Karpas-422 (cell line): ENCODE data around the gene CAMSAP2. TPM values are rescaled to one million over a fixed set of nuclear protein-coding genes. Genes with fewer than 3 reads are reported as not detected.

ENCODE experiments used
- DNase-seq: peaks from one replicate; pipeline ENCODE4 v3.0.0-alpha.2; 2015
- H2AFZ ChIP-seq: fragments of 200-600 bp; sonication (generic); 2 replicates; pipeline ENCODE4 v1.6.1; 2014; ENCODE audit warnings: antibody characterized with exemption, low read length, mixed read lengths
- H3K27ac ChIP-seq: fragments of 200-600 bp; sonication (generic); 2 replicates; pipeline ENCODE4 v1.5.1; 2014; ENCODE audit warnings: mild to moderate bottlenecking, low read length, moderate library complexity
- H3K27me3 ChIP-seq: fragments of 200-600 bp; sonication (generic); 2 replicates; pipeline ENCODE4 v1.6.1; 2014; ENCODE audit warnings: low read length, mixed read lengths
- H3K36me3 ChIP-seq: fragments of 200-600 bp; sonication (generic); 2 replicates; pipeline ENCODE4 v1.6.1; 2014; ENCODE audit warnings: low read length, mixed read lengths; ENCODE audit not compliant: insufficient read depth
- H3K4me1 ChIP-seq: fragments of 200-600 bp; sonication (generic); 2 replicates; pipeline ENCODE4 v1.6.1; 2014; ENCODE audit warnings: mild to moderate bottlenecking, low read length, mixed read lengths
- H3K4me2 ChIP-seq: fragments of 200-600 bp; sonication (generic); 2 replicates; pipeline ENCODE4 v1.6.1; 2014; ENCODE audit warnings: low read length, low read depth, mild to moderate bottlenecking; ENCODE audit not compliant: poor library complexity, severe bottlenecking
- H3K4me3 ChIP-seq: fragments of 200-600 bp; sonication (generic); 2 replicates; pipeline ENCODE4 v1.5.1; 2014; ENCODE audit warnings: mild to moderate bottlenecking, antibody characterized with exemption, low read length, mixed read lengths
- H3K79me2 ChIP-seq: fragments of 200-600 bp; sonication (generic); 2 replicates; pipeline ENCODE4 v1.6.1; 2014; ENCODE audit warnings: mild to moderate bottlenecking, low read length, mixed read lengths
- H3K9ac ChIP-seq: fragments of 200-600 bp; sonication (generic); 2 replicates; pipeline ENCODE4 v1.6.0; 2014; ENCODE audit warnings: low read length
- H3K9me2 ChIP-seq: fragments of 200-600 bp; sonication (generic), shearing (Covaris generic); replicated peaks from 2 replicates; pipeline ENCODE4 v1.6.0; 2014; ENCODE audit warnings: mild to moderate bottlenecking, low read length, moderate library complexity; ENCODE audit not compliant: insufficient read depth
- H3K9me3 ChIP-seq: fragments of 300-700, 200-600 bp; sonication (generic); 2 replicates; pipeline ENCODE4 v1.6.1; 2014; ENCODE audit warnings: low read length, mixed read lengths
- H4K20me1 ChIP-seq: fragments of 200-600 bp; sonication (generic); 2 replicates; pipeline ENCODE4 v1.6.1; 2014; ENCODE audit warnings: mild to moderate bottlenecking, antibody characterized with exemption, low read length, low read depth; ENCODE audit not compliant: insufficient read depth
- total RNA-seq: library from RNA; depleted of rRNA; stranded (reverse); fragments of >200 nt; shearing (Covaris generic); gene quantifications from 2 replicates; pipeline ENCODE4 v1.2.3, GENCODE V29; 2014; ENCODE audit warnings: low replicate concordance

The CAMSAP2 gene
- total RNA-seq, 1 experiment from 2014 or later: 56.5 TPM

DNA sequence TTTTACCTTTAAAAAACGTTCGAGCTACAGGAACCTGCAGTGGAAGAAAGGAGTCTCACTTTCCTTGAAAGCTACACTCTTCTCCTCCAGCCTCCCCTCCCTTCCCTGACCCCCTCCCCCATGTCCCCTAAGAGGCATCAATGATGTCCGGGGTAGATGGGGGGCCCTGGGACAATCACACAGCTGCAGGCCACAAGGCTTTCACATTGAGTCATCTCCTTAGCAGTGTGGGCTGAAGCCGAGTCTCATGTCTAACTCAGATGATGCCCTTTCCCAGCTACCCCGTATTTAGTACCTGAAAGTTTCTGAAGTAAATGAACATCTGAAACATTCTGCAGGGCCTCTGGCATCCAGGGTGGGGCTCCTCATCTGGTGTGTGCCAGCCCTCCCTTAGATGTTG is 127.8 kb downstream of the CAMSAP2 start:
- H2AFZ ChIP-seq: no peak overlapping the region
- no peak overlapping the region for H3K4me2 ChIP-seq
- H3K9me3 ChIP-seq: no peaks in the 10 kb centered on the region
- no peaks in the 10 kb centered on the region for H3K27me3 ChIP-seq
- peaks cover 23% of the 10 kb centered on the region for H3K36me3 ChIP-seq
- H3K79me2 ChIP-seq: no peaks in the 10 kb centered on the region
- peaks cover 10% of the 10 kb centered on the region for H3K4me1 ChIP-seq
- DNase-seq: no peak
- H4K20me1 ChIP-seq: no peaks in the 10 kb centered on the region; the same call in 1 of the 2 replicates
- no peak overlapping the region for H3K9ac ChIP-seq
- no peaks in the 10 kb centered on the region for H3K9me2 ChIP-seq
- H3K27ac ChIP-seq: no peak overlapping the region
- no peak overlapping the region for H3K4me3 ChIP-seq

DNA sequence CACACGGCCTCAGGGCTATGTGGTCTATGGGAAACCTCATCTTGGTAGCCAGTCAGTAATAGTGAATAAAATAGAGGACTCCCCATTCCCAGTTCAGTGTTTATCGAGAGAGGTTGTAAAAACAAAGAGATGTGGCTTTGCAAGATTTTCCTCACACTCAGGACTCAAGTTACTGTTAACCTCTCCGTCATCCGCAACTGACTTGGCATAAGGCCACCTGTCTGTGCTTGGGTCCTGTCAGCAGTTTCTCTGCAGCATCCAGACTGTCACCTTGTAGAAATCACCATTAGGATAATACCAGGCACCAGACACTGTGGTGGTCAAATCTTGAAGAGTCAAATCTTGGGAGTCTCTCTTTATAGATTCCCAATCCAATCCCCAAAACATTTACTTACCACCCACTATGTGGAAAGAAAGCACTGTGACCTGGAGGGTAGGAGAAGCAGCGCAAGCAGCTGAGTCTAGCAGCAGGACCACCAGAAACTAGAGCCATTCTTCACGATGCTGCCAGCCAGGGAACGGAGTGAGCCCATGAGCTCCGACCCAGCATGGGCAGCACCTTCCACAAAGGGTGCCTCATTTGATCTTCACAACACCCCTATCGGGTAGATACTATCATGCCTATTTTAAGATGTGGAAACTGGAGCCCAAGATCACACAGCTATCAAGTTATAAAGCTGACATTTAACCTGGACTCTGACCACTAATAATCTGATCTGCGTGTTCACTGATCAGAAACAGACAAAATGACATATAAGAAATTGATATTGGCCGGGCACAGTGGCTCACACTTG is 128.5 kb downstream of the CAMSAP2 start:
- Histone ChIP-seq H3K4me1 (peaks cover 10% of the 10 kb centered on the region), H2AFZ (no peak overlapping the region), H3K4me2 (no peak overlapping the region), H3K9me2 (no peaks in the 10 kb centered on the region), H3K27ac (no peak overlapping the region), H3K9ac (no peak overlapping the region), H3K9me3 (no peaks in the 10 kb centered on the region), H3K27me3 (no peaks in the 10 kb centered on the region), H3K79me2 (no peaks in the 10 kb centered on the region), H3K36me3 (peaks cover 21% of the 10 kb centered on the region), H4K20me1 (no peaks in the 10 kb centered on the region; the same call in 1 of the 2 replicates), H3K4me3 (no peak overlapping the region)
- no peak for DNase-seq

- Histone ChIP-seq H3K9me3 (no peaks in the 10 kb centered on the region), H3K36me3 (0 out of 2 replicates have a peak, but pooled peaks cover 6% of the 10 kb centered on the region), H4K20me1 (no peaks in the 10 kb centered on the region; the same call in 1 of the 2 replicates), H3K27me3 (no peaks in the 10 kb centered on the region), H3K9ac (no peak overlapping the region), H3K4me3 (no peak overlapping the region), H3K27ac (no peak overlapping the region), H3K4me1 (peaks cover 10% of the 10 kb centered on the region), H3K79me2 (no peaks in the 10 kb centered on the region), H2AFZ (no peak overlapping the region), H3K9me2 (no peaks in the 10 kb centered on the region), H3K4me2 (no peak overlapping the region)
- DNase-seq: no peak
Measured at GRCh38 chr1:200869376-200869752, 130.7 kb downstream of the CAMSAP2 start.

- Histone ChIP-seq H3K4me3 (no peak overlapping the region), H3K4me1 (peaks cover 10% of the 10 kb centered on the region), H2AFZ (no peak overlapping the region)
Measured at GRCh38 chr1:200869753-200870391, 131.2 kb downstream of the CAMSAP2 start.

DNA sequence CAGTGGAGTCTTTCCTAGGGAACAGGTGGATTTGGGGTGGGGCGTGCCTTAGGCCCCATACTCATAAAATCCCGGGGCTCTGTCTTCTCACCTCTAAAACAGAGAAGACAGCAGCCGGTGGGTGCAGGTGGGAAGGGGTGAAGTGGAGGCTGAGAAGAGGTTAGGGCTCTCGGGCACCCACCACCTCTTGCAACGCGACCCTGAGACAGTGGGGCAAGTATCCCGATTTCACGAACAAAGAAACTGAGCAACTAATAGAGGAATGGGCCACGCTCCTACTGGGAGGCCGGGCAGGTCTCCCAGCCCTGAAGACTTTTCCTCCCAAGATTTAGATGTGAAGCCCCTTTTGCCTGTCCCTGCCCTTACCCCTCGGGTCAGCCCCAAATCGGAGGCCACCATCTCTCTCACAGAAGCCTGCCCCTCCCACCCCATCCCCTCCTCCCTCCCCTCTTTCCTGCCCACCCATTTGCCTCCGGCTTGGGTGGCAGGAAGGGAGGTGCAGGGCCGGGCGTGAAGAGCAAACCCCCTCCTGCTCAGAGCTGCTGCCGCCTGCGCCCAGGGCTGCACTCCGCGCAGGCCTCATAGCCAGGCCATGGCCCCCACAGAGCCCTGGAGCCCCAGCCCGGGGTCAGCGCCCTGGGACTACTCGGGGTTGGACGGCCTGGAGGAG is 133.9 kb downstream of the CAMSAP2 start, which contains the start of gene GPR25:
TSS of gene GPR25 (plus strand) at position 536 of the 670 bp plus-strand sequence. CDS start at position 593, 57 bp downstream.
- H3K36me3 ChIP-seq: no peaks in the 10 kb centered on the region
- no peak within 1 kb of the TSS for H3K9ac ChIP-seq
- no peaks in the 10 kb centered on the region for H3K27me3 ChIP-seq
- DNase-seq: no peak
- H3K9me3 ChIP-seq: no peaks in the 10 kb centered on the region
- no peak within 1 kb of the TSS for H2AFZ ChIP-seq
- peaks cover 10% of the 10 kb centered on the region for H3K4me1 ChIP-seq
- H3K9me2 ChIP-seq: no peaks in the 10 kb centered on the region
- H4K20me1 ChIP-seq: no peaks in the 10 kb centered on the region; the same call in 1 of the 2 replicates
- no peak within 1 kb of the TSS for H3K27ac ChIP-seq
- H3K4me3 ChIP-seq: no peak within 1 kb of the TSS
- no peak within 1 kb of the TSS for H3K4me2 ChIP-seq
- H3K79me2 ChIP-seq: no peaks in the 10 kb centered on the region

More at GRCh38 chr1:200869753-200870391, 131.2 kb downstream of the CAMSAP2 start:
- Histone ChIP-seq H3K79me2 (no peaks in the 10 kb centered on the region), H3K27me3 (no peaks in the 10 kb centered on the region), H3K9ac (no peak overlapping the region), H4K20me1 (no peaks in the 10 kb centered on the region; the same call in 1 of the 2 replicates), H3K9me2 (no peaks in the 10 kb centered on the region), H3K4me2 (no peak overlapping the region), H3K9me3 (no peaks in the 10 kb centered on the region), H3K27ac (no peak overlapping the region), H3K36me3 (0 out of 2 replicates have a peak, but pooled peaks cover 6% of the 10 kb centered on the region)
- DNase-seq: no peak

GRCh38 chr1:200873116-200873670 is 134.5 kb downstream of the CAMSAP2 start:
- Histone ChIP-seq H3K27ac (no peak overlapping the region), H3K9me2 (no peaks in the 10 kb centered on the region), H2AFZ (no peak overlapping the region), H3K79me2 (no peaks in the 10 kb centered on the region), H3K4me3 (no peak overlapping the region), H3K9me3 (no peaks in the 10 kb centered on the region), H3K27me3 (no peaks in the 10 kb centered on the region), H3K36me3 (no peaks in the 10 kb centered on the region), H3K4me2 (no peak overlapping the region), H4K20me1 (no peaks in the 10 kb centered on the region), H3K4me1 (peaks cover 10% of the 10 kb centered on the region), H3K9ac (no peak overlapping the region)
- DNase-seq: no peak

- no peaks in the 10 kb centered on the region for H3K36me3 ChIP-seq
- DNase-seq: no peak
Measured at GRCh38 chr1:200873671-200874397, 135.1 kb downstream of the CAMSAP2 start.

More at GRCh38 chr1:200873671-200874397, 135.1 kb downstream of the CAMSAP2 start:
- H4K20me1 ChIP-seq: no peaks in the 10 kb centered on the region
- H3K9me3 ChIP-seq: no peaks in the 10 kb centered on the region
- H3K9me2 ChIP-seq: no peaks in the 10 kb centered on the region
- no peaks in the 10 kb centered on the region for H3K27me3 ChIP-seq
- H3K27ac ChIP-seq: no peak overlapping the region
- no peak overlapping the region for H3K9ac ChIP-seq
- peaks cover 9% of the 10 kb centered on the region for H3K4me1 ChIP-seq
- H3K4me2 ChIP-seq: no peak overlapping the region
- no peaks in the 10 kb centered on the region for H3K79me2 ChIP-seq
- no peak overlapping the region for H3K4me3 ChIP-seq
- no peak overlapping the region for H2AFZ ChIP-seq
